HepG2 (cell line): ENCODE measurements around the gene RRBP1. TPM values are rescaled to one million over a fixed set of nuclear protein-coding genes. Genes with fewer than 3 reads are reported as not detected.

Source experiments
- CAMTA2 ChIP-seq: sonication (generic); formaldehyde crosslinking; IDR thresholded peaks from 2 replicates; pipeline ENCODE4 v1.4.0; 2020; ENCODE audit warnings: mild to moderate bottlenecking, missing genetic modification reagents, borderline replicate concordance
- CEBPG ChIP-seq: IDR thresholded peaks from 2 replicates; pipeline ENCODE4 v1.6.1; 2016
- CREB1 ChIP-seq, 2 experiments: fragments of 450-650 bp in 1 of 2; IDR thresholded peaks; 2 replicates each; pipeline ENCODE4 v1.6.1; 2016 to 2017; ENCODE audit warnings: control low read depth in 1 of 2, mild to moderate bottlenecking in 1 of 2, missing compliant biosample characterization in 1 of 2, missing genetic modification characterization in 1 of 2
- MAFK ChIP-seq, 2 experiments: IDR thresholded peaks in 1 of 2; conservative IDR thresholded peaks in 1 of 2; 2 replicates each; pipeline ENCODE4 v1.6.1; 2011; ENCODE audit warnings: improper control_type of control experiment in 2 of 2, low read length in 2 of 2
- MBNL3 ChIP-seq: fragments of 250-450 bp; sonication (Bioruptor Pico); conservative IDR thresholded peaks from 2 replicates; pipeline ENCODE4 v1.8.0; 2022; ENCODE audit warnings: mild to moderate bottlenecking, inconsistent platforms
- REPIN1 ChIP-seq: sonication (generic); formaldehyde crosslinking; IDR thresholded peaks from 2 replicates; pipeline ENCODE4 v1.8.0; 2022; ENCODE audit warnings: missing genetic modification reagents, low read depth, mild to moderate bottlenecking, borderline replicate concordance
- SIX1 ChIP-seq: sonication (generic); formaldehyde crosslinking; IDR thresholded peaks from 2 replicates; pipeline ENCODE4 v1.4.0; 2020; ENCODE audit warnings: missing genetic modification reagents, borderline replicate concordance
- ZNF136 ChIP-seq: sonication (generic); formaldehyde crosslinking; IDR thresholded peaks from 2 replicates; pipeline ENCODE4 v1.8.1; 2022; ENCODE audit warnings: low read depth, mild to moderate bottlenecking, moderate library complexity, missing genetic modification reagents
- ZNF382 ChIP-seq: sonication (generic); formaldehyde crosslinking; IDR thresholded peaks from 2 replicates; pipeline ENCODE4 v1.5.0; 2020; ENCODE audit warnings: missing genetic modification reagents, mild to moderate bottlenecking, borderline replicate concordance
- ZNF678 ChIP-seq: sonication (generic); formaldehyde crosslinking; IDR thresholded peaks from 2 replicates; pipeline ENCODE4 v1.4.0; 2020; ENCODE audit warnings: mild to moderate bottlenecking, missing genetic modification reagents
- ZSCAN21 ChIP-seq: sonication (generic); formaldehyde crosslinking; IDR thresholded peaks from 2 replicates; pipeline ENCODE4 v1.8.0; 2022; ENCODE audit warnings: mild to moderate bottlenecking, missing genetic modification reagents, moderate library complexity, borderline replicate concordance
- ZSCAN9 ChIP-seq: IDR thresholded peaks from 2 replicates; pipeline ENCODE4 v1.6.1; 2016; ENCODE audit warnings: borderline replicate concordance
- polyA plus RNA-seq, 8 experiments: library from polyadenylated mRNA; depleted of rRNA in 3 of 8; stranded (reverse) in 7 of 8; unstranded in 1 of 8; fragments of >200 nt; fragmentation: Illumina TruSeq in 4 of 8; extraction: Trizol in 4 of 8; gene quantifications; 2 replicates each; pipeline versions ENCODE4 v1.2.1 to v1.2.3, GENCODE V29; 2011 to 2016; ENCODE audit warnings: low read depth in 4 of 8, missing spikeins in 1 of 8, mixed read lengths in 1 of 8; ENCODE audit not compliant: insufficient read depth in 1 of 8
- total RNA-seq, 5 experiments: library from RNA; depleted of rRNA; stranded (reverse); fragments of >200 nt; fragmentation: Illumina TruSeq; extraction: Trizol; gene quantifications; 2 replicates each; pipeline ENCODE4 v1.2.3, GENCODE V29; 2016; ENCODE audit warnings: low read depth in 1 of 5
- TF ChIP-seq, protein P1 (sequence below): sonication (generic); formaldehyde crosslinking; IDR thresholded peaks from 2 replicates; pipeline ENCODE4 v1.4.0; 2020; ENCODE audit warnings: missing genetic modification reagents
- TF ChIP-seq, protein P2 (sequence below): sonication (generic); formaldehyde crosslinking; IDR thresholded peaks from 2 replicates; pipeline ENCODE4 v1.5.0; 2020; ENCODE audit warnings: mild to moderate bottlenecking, missing genetic modification reagents, moderate library complexity
- TF ChIP-seq, protein P3 (sequence below): IDR thresholded peaks from 2 replicates; pipeline ENCODE4 v1.6.1; 2016; ENCODE audit warnings: missing genetic modification reagents, missing compliant biosample characterization
- TF ChIP-seq, protein P4 (sequence below): sonication (generic); formaldehyde crosslinking; IDR thresholded peaks from 2 replicates; pipeline ENCODE4 v1.5.0; 2020; ENCODE audit warnings: missing genetic modification reagents
- TF ChIP-seq, protein P5 (sequence below): sonication (generic); formaldehyde crosslinking; IDR thresholded peaks from 2 replicates; pipeline ENCODE4 v1.4.0; 2020; ENCODE audit warnings: missing genetic modification reagents
- TF ChIP-seq, protein P6 (sequence below): sonication (generic); formaldehyde crosslinking; IDR thresholded peaks from 2 replicates; pipeline ENCODE4 v1.4.0; 2020; ENCODE audit warnings: missing genetic modification reagents
- TF ChIP-seq, protein P7 (sequence below): sonication (generic); formaldehyde crosslinking; IDR thresholded peaks from 2 replicates; pipeline ENCODE4 v1.4.0; 2020; ENCODE audit warnings: missing genetic modification reagents

RRBP1 gene
- total and polyA plus RNA-seq, 2 of the 13 experiments (the other 11 are each of a cell fraction or from before 2014, with no cell fraction given): 150 to 222 TPM

DNA sequence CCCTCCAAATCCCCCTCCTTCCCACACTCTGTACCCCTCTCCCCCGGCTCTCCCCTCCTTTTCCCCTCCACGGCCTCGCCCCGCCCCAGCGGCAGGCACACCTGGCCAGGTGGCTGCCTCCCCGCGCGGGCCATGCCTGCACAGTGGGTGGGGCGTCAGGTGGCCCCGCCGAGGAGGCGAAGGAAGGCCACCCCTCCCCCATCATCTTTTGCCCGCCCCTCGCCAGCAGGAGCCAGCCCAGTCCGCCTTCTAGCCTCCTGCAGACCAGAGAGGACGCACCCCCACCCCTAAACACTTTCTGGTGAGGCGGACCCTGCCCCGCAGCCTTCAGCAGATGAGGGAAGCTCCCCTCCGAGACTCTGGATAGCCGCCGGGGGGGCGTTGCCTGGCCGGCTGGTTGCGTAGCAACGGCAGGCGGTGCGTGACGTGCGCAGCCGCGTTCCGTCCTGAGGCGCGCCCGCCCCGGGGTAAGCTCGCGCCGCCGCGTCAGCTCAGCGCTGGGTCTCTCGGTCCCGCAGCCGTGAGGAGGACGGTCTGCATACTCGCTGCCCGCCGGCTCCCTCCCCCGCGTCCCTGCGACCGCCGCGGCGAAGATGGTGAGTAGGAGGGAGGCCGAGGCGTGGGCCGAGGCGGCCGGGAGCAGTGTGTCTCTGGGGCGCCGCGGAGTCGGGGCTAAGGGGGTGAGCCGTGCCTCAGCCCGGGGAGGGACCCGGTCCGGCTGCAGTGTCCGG, 112.3 kb downstream of the RRBP1 start, which contains the start of gene DSTN (continued):
- TF ChIP-seq, protein P1, sequence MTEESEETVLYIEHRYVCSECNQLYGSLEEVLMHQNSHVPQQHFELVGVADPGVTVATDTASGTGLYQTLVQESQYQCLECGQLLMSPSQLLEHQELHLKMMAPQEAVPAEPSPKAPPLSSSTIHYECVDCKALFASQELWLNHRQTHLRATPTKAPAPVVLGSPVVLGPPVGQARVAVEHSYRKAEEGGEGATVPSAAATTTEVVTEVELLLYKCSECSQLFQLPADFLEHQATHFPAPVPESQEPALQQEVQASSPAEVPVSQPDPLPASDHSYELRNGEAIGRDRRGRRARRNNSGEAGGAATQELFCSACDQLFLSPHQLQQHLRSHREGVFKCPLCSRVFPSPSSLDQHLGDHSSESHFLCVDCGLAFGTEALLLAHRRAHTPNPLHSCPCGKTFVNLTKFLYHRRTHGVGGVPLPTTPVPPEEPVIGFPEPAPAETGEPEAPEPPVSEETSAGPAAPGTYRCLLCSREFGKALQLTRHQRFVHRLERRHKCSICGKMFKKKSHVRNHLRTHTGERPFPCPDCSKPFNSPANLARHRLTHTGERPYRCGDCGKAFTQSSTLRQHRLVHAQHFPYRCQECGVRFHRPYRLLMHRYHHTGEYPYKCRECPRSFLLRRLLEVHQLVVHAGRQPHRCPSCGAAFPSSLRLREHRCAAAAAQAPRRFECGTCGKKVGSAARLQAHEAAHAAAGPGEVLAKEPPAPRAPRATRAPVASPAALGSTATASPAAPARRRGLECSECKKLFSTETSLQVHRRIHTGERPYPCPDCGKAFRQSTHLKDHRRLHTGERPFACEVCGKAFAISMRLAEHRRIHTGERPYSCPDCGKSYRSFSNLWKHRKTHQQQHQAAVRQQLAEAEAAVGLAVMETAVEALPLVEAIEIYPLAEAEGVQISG (CRISPR knock-in tag): no peak; the same call in 1 of the 2 replicates
- TF ChIP-seq ZNF136 (CRISPR knock-in tag): no peak; the same call in 1 of the 2 replicates
- TF ChIP-seq, protein P2, sequence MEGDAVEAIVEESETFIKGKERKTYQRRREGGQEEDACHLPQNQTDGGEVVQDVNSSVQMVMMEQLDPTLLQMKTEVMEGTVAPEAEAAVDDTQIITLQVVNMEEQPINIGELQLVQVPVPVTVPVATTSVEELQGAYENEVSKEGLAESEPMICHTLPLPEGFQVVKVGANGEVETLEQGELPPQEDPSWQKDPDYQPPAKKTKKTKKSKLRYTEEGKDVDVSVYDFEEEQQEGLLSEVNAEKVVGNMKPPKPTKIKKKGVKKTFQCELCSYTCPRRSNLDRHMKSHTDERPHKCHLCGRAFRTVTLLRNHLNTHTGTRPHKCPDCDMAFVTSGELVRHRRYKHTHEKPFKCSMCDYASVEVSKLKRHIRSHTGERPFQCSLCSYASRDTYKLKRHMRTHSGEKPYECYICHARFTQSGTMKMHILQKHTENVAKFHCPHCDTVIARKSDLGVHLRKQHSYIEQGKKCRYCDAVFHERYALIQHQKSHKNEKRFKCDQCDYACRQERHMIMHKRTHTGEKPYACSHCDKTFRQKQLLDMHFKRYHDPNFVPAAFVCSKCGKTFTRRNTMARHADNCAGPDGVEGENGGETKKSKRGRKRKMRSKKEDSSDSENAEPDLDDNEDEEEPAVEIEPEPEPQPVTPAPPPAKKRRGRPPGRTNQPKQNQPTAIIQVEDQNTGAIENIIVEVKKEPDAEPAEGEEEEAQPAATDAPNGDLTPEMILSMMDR (CRISPR knock-in tag): no peak
- TF ChIP-seq MAFK (conservative IDR thresholded peaks at IDR 0.05 in 1 of 2, IDR thresholded peaks at IDR 0.05 in 1 of 2; ENCODE audit: low read length in 2 of 2): no peak
- TF ChIP-seq ZNF678 (CRISPR knock-in tag): no peak
- TF ChIP-seq ZNF382 (CRISPR knock-in tag): no peak
- TF ChIP-seq CAMTA2 (CRISPR knock-in tag): no peak
- TF ChIP-seq, protein P3, sequence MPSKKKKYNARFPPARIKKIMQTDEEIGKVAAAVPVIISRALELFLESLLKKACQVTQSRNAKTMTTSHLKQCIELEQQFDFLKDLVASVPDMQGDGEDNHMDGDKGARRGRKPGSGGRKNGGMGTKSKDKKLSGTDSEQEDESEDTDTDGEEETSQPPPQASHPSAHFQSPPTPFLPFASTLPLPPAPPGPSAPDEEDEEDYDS (CRISPR knock-in tag): peak; percentile 62; the same call in 1 of the 2 replicates
- TF ChIP-seq, protein P4, sequence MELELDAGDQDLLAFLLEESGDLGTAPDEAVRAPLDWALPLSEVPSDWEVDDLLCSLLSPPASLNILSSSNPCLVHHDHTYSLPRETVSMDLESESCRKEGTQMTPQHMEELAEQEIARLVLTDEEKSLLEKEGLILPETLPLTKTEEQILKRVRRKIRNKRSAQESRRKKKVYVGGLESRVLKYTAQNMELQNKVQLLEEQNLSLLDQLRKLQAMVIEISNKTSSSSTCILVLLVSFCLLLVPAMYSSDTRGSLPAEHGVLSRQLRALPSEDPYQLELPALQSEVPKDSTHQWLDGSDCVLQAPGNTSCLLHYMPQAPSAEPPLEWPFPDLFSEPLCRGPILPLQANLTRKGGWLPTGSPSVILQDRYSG (CRISPR knock-in tag): no peak
- peak; percentile 95; the same call in 1 of the 2 replicates for TF ChIP-seq ZSCAN21 (CRISPR knock-in tag)
- TF ChIP-seq SIX1 (CRISPR knock-in tag): no peak
- TF ChIP-seq REPIN1 (CRISPR knock-in tag): peak; percentile 55
- peak; percentile 91 for TF ChIP-seq CREB1 (IDR thresholded peaks at IDR 0.05)
- TF ChIP-seq CREB1 (CRISPR knock-in tag; IDR thresholded peaks at IDR 0.05): no peak
- TF ChIP-seq MBNL3 (CRISPR knock-in tag): no peak
- no peak for TF ChIP-seq CEBPG
- no peak for TF ChIP-seq ZSCAN9 (CRISPR knock-in tag)
- TF ChIP-seq, protein P5, sequence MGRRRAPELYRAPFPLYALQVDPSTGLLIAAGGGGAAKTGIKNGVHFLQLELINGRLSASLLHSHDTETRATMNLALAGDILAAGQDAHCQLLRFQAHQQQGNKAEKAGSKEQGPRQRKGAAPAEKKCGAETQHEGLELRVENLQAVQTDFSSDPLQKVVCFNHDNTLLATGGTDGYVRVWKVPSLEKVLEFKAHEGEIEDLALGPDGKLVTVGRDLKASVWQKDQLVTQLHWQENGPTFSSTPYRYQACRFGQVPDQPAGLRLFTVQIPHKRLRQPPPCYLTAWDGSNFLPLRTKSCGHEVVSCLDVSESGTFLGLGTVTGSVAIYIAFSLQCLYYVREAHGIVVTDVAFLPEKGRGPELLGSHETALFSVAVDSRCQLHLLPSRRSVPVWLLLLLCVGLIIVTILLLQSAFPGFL (CRISPR knock-in tag): no peak
- TF ChIP-seq, protein P6, sequence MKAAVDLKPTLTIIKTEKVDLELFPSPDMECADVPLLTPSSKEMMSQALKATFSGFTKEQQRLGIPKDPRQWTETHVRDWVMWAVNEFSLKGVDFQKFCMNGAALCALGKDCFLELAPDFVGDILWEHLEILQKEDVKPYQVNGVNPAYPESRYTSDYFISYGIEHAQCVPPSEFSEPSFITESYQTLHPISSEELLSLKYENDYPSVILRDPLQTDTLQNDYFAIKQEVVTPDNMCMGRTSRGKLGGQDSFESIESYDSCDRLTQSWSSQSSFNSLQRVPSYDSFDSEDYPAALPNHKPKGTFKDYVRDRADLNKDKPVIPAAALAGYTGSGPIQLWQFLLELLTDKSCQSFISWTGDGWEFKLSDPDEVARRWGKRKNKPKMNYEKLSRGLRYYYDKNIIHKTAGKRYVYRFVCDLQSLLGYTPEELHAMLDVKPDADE: no peak
- TF ChIP-seq, protein P7, sequence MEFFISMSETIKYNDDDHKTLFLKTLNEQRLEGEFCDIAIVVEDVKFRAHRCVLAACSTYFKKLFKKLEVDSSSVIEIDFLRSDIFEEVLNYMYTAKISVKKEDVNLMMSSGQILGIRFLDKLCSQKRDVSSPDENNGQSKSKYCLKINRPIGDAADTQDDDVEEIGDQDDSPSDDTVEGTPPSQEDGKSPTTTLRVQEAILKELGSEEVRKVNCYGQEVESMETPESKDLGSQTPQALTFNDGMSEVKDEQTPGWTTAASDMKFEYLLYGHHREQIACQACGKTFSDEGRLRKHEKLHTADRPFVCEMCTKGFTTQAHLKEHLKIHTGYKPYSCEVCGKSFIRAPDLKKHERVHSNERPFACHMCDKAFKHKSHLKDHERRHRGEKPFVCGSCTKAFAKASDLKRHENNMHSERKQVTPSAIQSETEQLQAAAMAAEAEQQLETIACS: peak; percentile 76
